ENCODE measurements around the gene APAF1.
A peak's percentile ranks its signal among the peaks of the same experiment; 100 is the strongest.
"Not testable (repeated sequence)": the region's sequence is repeated elsewhere in the genome, so short reads cannot be mapped to it uniquely, and the experiment has no call there.

Gene APAF1

GRCh38 chr12:98644712-98645571, at the start of gene APAF1, which contains the start of gene IKBIP:
APAF1 (plus strand) TSS chr12:98645290; CDS start chr12:98648360, 3,070 bp downstream.
IKBIP (minus strand) TSS chr12:98644788; CDS start chr12:98644701, 87 bp downstream.
- 0 out of 2 replicates have a peak, but pooled peaks cover 4% of the 10 kb centered on the region for H3K4me1 ChIP-seq (ENCODE audit: insufficient read depth, low read length)
- peaks cover 3% of the 10 kb centered on the region; the same call in 1 of the 2 replicates for H3K36me3 ChIP-seq (ENCODE audit: insufficient read depth, low read length)
- peak within 1 kb of the TSS; percentile 95 for H3K9ac ChIP-seq (ENCODE audit: low read depth, low read length)
- no peaks in the 10 kb centered on the region for H3K9me3 ChIP-seq (ENCODE audit: control insufficient read depth, insufficient read depth, low read length)

GRCh38 chr12:98597313-98597712, 47.8 kb upstream of the APAF1 start:
- H3K9ac ChIP-seq (ENCODE audit: low read depth, low read length); H3K9me3 ChIP-seq (ENCODE audit: control insufficient read depth, insufficient read depth, low read length): not testable (repeated sequence)
- Histone ChIP-seq H3K4me1 (ENCODE audit: insufficient read depth, low read length) (0 out of 2 replicates have a peak, but pooled peaks cover 12% of the 10 kb centered on the region), H3K36me3 (ENCODE audit: insufficient read depth, low read length) (peaks cover 36% of the 10 kb centered on the region)

- Histone ChIP-seq H3K9ac (ENCODE audit: low read depth, low read length) (no peak overlapping the region), H3K9me3 (ENCODE audit: control insufficient read depth, insufficient read depth, low read length) (no peaks in the 10 kb centered on the region), H3K36me3 (ENCODE audit: insufficient read depth, low read length) (peaks cover 30% of the 10 kb centered on the region), H3K4me1 (ENCODE audit: insufficient read depth, low read length) (no peaks in the 10 kb centered on the region)
Measured at GRCh38 chr12:98601924-98602323, 43.2 kb upstream of the APAF1 start.

- H3K9me3 ChIP-seq (ENCODE audit: control insufficient read depth, insufficient read depth, low read length), result no peaks in the 10 kb centered on the region
- peaks cover 2% of the 10 kb centered on the region; the same call in 1 of the 2 replicates for H3K36me3 ChIP-seq (ENCODE audit: insufficient read depth, low read length)
- no peaks in the 10 kb centered on the region for H3K4me1 ChIP-seq (ENCODE audit: insufficient read depth, low read length)
- H3K9ac ChIP-seq (ENCODE audit: low read depth, low read length), result no peak overlapping the region
Measured at GRCh38 chr12:98606359-98606988, 38.6 kb upstream of the APAF1 start.

- no peaks in the 10 kb centered on the region for H3K4me1 ChIP-seq (ENCODE audit: insufficient read depth, low read length)
- H3K36me3 ChIP-seq (ENCODE audit: insufficient read depth, low read length), result no peaks in the 10 kb centered on the region
- no peaks in the 10 kb centered on the region for H3K9me3 ChIP-seq (ENCODE audit: control insufficient read depth, insufficient read depth, low read length)
- no peak overlapping the region for H3K9ac ChIP-seq (ENCODE audit: low read depth, low read length)
Measured at GRCh38 chr12:98610596-98610995, 34.5 kb upstream of the APAF1 start.

- Histone ChIP-seq H3K9ac (ENCODE audit: low read depth, low read length) (no peak overlapping the region), H3K4me1 (ENCODE audit: insufficient read depth, low read length) (no peaks in the 10 kb centered on the region), H3K36me3 (ENCODE audit: insufficient read depth, low read length) (no peaks in the 10 kb centered on the region), H3K9me3 (ENCODE audit: control insufficient read depth, insufficient read depth, low read length) (no peaks in the 10 kb centered on the region)
Measured at GRCh38 chr12:98612696-98613334, 32.3 kb upstream of the APAF1 start.

GRCh38 chr12:98618952-98619351, 26.1 kb upstream of the APAF1 start:
- Histone ChIP-seq H3K9me3 (ENCODE audit: control insufficient read depth, insufficient read depth, low read length) (no peaks in the 10 kb centered on the region), H3K9ac (ENCODE audit: low read depth, low read length) (no peak overlapping the region), H3K36me3 (ENCODE audit: insufficient read depth, low read length) (no peaks in the 10 kb centered on the region), H3K4me1 (ENCODE audit: insufficient read depth, low read length) (no peaks in the 10 kb centered on the region)

GRCh38 chr12:98635657-98636323, 9.3 kb upstream of the APAF1 start:
- no peak overlapping the region for H3K9ac ChIP-seq (ENCODE audit: low read depth, low read length)
- no peaks in the 10 kb centered on the region for H3K9me3 ChIP-seq (ENCODE audit: control insufficient read depth, insufficient read depth, low read length)
- H3K4me1 ChIP-seq (ENCODE audit: insufficient read depth, low read length), result no peaks in the 10 kb centered on the region
- no peaks in the 10 kb centered on the region for H3K36me3 ChIP-seq (ENCODE audit: insufficient read depth, low read length)

GRCh38 chr12:98637068-98637467, 8.0 kb upstream of the APAF1 start:
- Histone ChIP-seq H3K9me3 (ENCODE audit: control insufficient read depth, insufficient read depth, low read length) (no peaks in the 10 kb centered on the region), H3K36me3 (ENCODE audit: insufficient read depth, low read length) (no peaks in the 10 kb centered on the region), H3K9ac (ENCODE audit: low read depth, low read length) (no peak overlapping the region)

GRCh38 chr12:98638009-98638408, 7.1 kb upstream of the APAF1 start:
- H3K4me1 ChIP-seq (ENCODE audit: insufficient read depth, low read length), result no peaks in the 10 kb centered on the region
- H3K9ac ChIP-seq (ENCODE audit: low read depth, low read length), result no peak overlapping the region
- H3K36me3 ChIP-seq (ENCODE audit: insufficient read depth, low read length), result no peaks in the 10 kb centered on the region
- H3K9me3 ChIP-seq (ENCODE audit: control insufficient read depth, insufficient read depth, low read length), result no peaks in the 10 kb centered on the region

More at GRCh38 chr12:98637068-98637467, 8.0 kb upstream of the APAF1 start:
- H3K4me1 ChIP-seq (ENCODE audit: insufficient read depth, low read length), result no peaks in the 10 kb centered on the region

- Histone ChIP-seq H3K9ac (ENCODE audit: low read depth, low read length) (no peak overlapping the region), H3K4me1 (ENCODE audit: insufficient read depth, low read length) (no peaks in the 10 kb centered on the region), H3K9me3 (ENCODE audit: control insufficient read depth, insufficient read depth, low read length) (no peaks in the 10 kb centered on the region), H3K36me3 (ENCODE audit: insufficient read depth, low read length) (no peaks in the 10 kb centered on the region)
Measured at GRCh38 chr12:98639491-98639890, 5.6 kb upstream of the APAF1 start.

GRCh38 chr12:98642801-98643200, 2.3 kb upstream of the APAF1 start:
- not testable (repeated sequence) for H3K4me1 ChIP-seq (ENCODE audit: insufficient read depth, low read length); H3K36me3 ChIP-seq (ENCODE audit: insufficient read depth, low read length); H3K9me3 ChIP-seq (ENCODE audit: control insufficient read depth, insufficient read depth, low read length); H3K9ac ChIP-seq (ENCODE audit: low read depth, low read length)

- Histone ChIP-seq H3K4me1 (ENCODE audit: insufficient read depth, low read length) (0 out of 2 replicates have a peak, but pooled peaks cover 4% of the 10 kb centered on the region), H3K36me3 (ENCODE audit: insufficient read depth, low read length) (peaks cover 1% of the 10 kb centered on the region; the same call in 1 of the 2 replicates), H3K9me3 (ENCODE audit: control insufficient read depth, insufficient read depth, low read length) (no peaks in the 10 kb centered on the region), H3K9ac (ENCODE audit: low read depth, low read length) (peak overlapping the region; percentile 95)
Measured at GRCh38 chr12:98644433-98644711, 718 bp upstream of the APAF1 start.

GRCh38 chr12:98645572-98646067, 530 bp downstream of the APAF1 start:
- H3K9ac ChIP-seq (ENCODE audit: low read depth, low read length), result peak overlapping the region; percentile 95
- H3K9me3 ChIP-seq (ENCODE audit: control insufficient read depth, insufficient read depth, low read length), result no peaks in the 10 kb centered on the region
- peaks cover 3% of the 10 kb centered on the region; the same call in 1 of the 2 replicates for H3K36me3 ChIP-seq (ENCODE audit: insufficient read depth, low read length)
- H3K4me1 ChIP-seq (ENCODE audit: insufficient read depth, low read length), result 0 out of 2 replicates have a peak, but pooled peaks cover 4% of the 10 kb centered on the region
